Body of pancreas (tissue), 4 donors: ENCODE results near the gene LRRK1.

Experiments used
- CTCF ChIP-seq, 7 experiments: fragments of 450-650 bp in 4 of 7; fragments of 200-600 bp in 3 of 7; sonication (generic) in 3 of 7; IDR thresholded peaks; one replicate each; pipeline ENCODE4 v1.5.1; 2016 to 2019; ENCODE audit warnings: antibody characterized with exemption in 7 of 7
- POLR2A ChIP-seq, 3 donors: fragments of 450-650 bp; IDR thresholded peaks; one replicate each; pipeline ENCODE4 v1.6.1; 2016; ENCODE audit warnings: antibody characterized with exemption in 3 of 3, mild to moderate bottlenecking in 2 of 3

GRCh38 chr15:101088788-101089578 is 169.8 kb downstream of the LRRK1 start:
- no peak for TF ChIP-seq POLR2A (IDR thresholded peaks at IDR 0.05)
- TF ChIP-seq CTCF (IDR thresholded peaks at IDR 0.05), result peak; percentile 88 to 100 (median 97)
